ENCODE data around the gene MRC1. TPM values are rescaled to one million over a fixed set of nuclear protein-coding genes. Genes with fewer than 3 reads are reported as not detected.

The MRC1 gene
- total and polyA plus RNA-seq, 10 of the 15 experiments (the other 5 are each of a cell fraction or from before 2014, with no cell fraction given), result 0.01 to 0.21 (median 0.03) TPM; not detected in 5

DNA sequence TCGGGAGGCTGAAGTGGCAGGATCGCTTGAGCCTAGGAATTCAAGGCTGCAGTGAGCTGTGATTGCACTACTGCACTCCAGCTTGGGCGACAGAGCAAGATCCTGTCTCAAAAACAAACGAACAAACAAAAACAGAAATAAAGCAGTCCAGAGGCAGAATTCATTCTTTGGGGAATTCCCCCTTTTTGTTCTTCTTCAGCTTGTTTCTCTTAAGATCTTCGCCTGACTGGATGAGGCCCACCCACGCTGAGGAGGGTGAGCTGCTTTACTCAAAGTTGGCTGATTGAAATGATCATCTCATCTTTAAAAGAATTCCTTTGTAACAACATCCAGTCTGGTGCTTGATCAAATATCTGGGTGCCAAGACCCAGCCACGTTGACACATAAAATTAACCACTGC is 10.7 kb downstream of the MRC1 start:
- DNase-seq (ENCODE audit: low read depth, low spot score), result no peak
- no peak overlapping the region for H2AFZ ChIP-seq (ENCODE audit: control insufficient read depth, low read depth, low read length)
- ChIA-PET POLR2A (no interaction called here), RAD21 (ENCODE audit: unreplicated experiment) (no interaction called here), CTCF (interaction anchor here (0.9 kb wide), 1 partner anchor 14 kb away, joined by 4 read pairs; no protein-coding TSS in a partner anchor), SMC1A (ENCODE audit: uncharacterized antibody, unreplicated experiment) (no interaction called here)
- no peaks in the 10 kb centered on the region; a peak in 1 of 4 replicates for H3K27me3 ChIP-seq (replicated peaks in 1 of 2; ENCODE audit: control insufficient read depth in 2 of 2, insufficient read depth in 2 of 2, low read length in 1 of 2)
- no peak overlapping the region for H3K4me2 ChIP-seq (ENCODE audit: control insufficient read depth, insufficient read depth)
- no peak overlapping the region for H3K27ac ChIP-seq (ENCODE audit: control insufficient read depth, insufficient read depth)
- no peaks in the 10 kb centered on the region for H3K36me3 ChIP-seq (ENCODE audit: control insufficient read depth in 2 of 2, insufficient read depth in 2 of 2, low read length in 1 of 2)
- no peaks in the 10 kb centered on the region for H3K9me3 ChIP-seq (replicated peaks; ENCODE audit: control insufficient read depth, insufficient read depth, low read length)
- H3K9ac ChIP-seq (ENCODE audit: control insufficient read depth, insufficient read depth, low read length), result no peak overlapping the region
- BruUV-seq (replicated peaks), result no TSS peak
- intact Hi-C loops (cut with micrococcal nuclease; ENCODE audit: unreplicated experiment), result no loop called here
- no peaks in the 10 kb centered on the region for H4K20me1 ChIP-seq (ENCODE audit: control insufficient read depth, insufficient read depth)
- no peak for ATAC-seq
- TF ChIP-seq IKZF2 (IDR thresholded peaks at IDR 0.05) (no peak), SPI1 (IDR thresholded peaks at IDR 0.05; ENCODE audit: borderline replicate concordance, insufficient read depth, low read depth, low read length) (no peak), KLF5 (IDR thresholded peaks at IDR 0.05; ENCODE audit: partially characterized antibody) (no peak), ASH2L (IDR thresholded peaks at IDR 0.05; ENCODE audit: borderline replicate concordance, low read depth) (no peak), NFYA (IDR thresholded peaks at IDR 0.05; ENCODE audit: borderline replicate concordance, low read depth, low read length) (no peak), ZNF622 (IDR thresholded peaks at IDR 0.05) (no peak), EED (IDR thresholded peaks at IDR 0.05; ENCODE audit: low read depth) (no peak), ETV6 (conservative IDR thresholded peaks at IDR 0.05 in 1 of 2, IDR thresholded peaks at IDR 0.05 in 1 of 2; ENCODE audit: borderline replicate concordance in 1 of 2, low read depth in 1 of 2) (no peak), EGR1 (IDR thresholded peaks at IDR 0.05; ENCODE audit: borderline replicate concordance in 1 of 2, low read depth in 2 of 2, low read length in 2 of 2) (no peak), RBBP5 (conservative IDR thresholded peaks at IDR 0.05) (no peak), FOS (IDR thresholded peaks at IDR 0.05; ENCODE audit: borderline replicate concordance, extremely low read depth, insufficient read length) (no peak), HDAC2 (IDR thresholded peaks at IDR 0.05) (no peak), ZNF24 (IDR thresholded peaks at IDR 0.05) (no peak), SMC3 (IDR thresholded peaks at IDR 0.05; ENCODE audit: borderline replicate concordance, low read length) (no peak), MYB (IDR thresholded peaks at IDR 0.05; ENCODE audit: borderline replicate concordance, low read depth, low read length) (no peak), MEF2B (IDR thresholded peaks at IDR 0.05; ENCODE audit: partially characterized antibody, poor library complexity, severe bottlenecking) (no peak), BMI1 (IDR thresholded peaks at IDR 0.05; ENCODE audit: borderline replicate concordance) (no peak), RAD51 (IDR thresholded peaks at IDR 0.05) (no peak), BCL11A (IDR thresholded peaks at IDR 0.05; ENCODE audit: low read depth, low read length) (no peak)
- H3K4me3 ChIP-seq, result no peak overlapping the region
- H3K79me2 ChIP-seq (ENCODE audit: control insufficient read depth, insufficient read depth, low read length), result no peaks in the 10 kb centered on the region
- FAIRE-seq, result no peak
- WGBS (ENCODE audit: insufficient coverage, insufficient replicate concordance, low lambda C conversion rate, missing lambda C conversion rate), result 4% methylated on average over 7 of the region's 7 CpGs
- in situ Hi-C loops (cut with MboI), result no loop called here
- H3K4me1 ChIP-seq (ENCODE audit: control insufficient read depth, insufficient read depth, low read length), result no peaks in the 10 kb centered on the region

All from GM12878 (cell line).